Subcutaneous abdominal adipose tissue (tissue), 5 donors: ENCODE results near the gene PLEKHM2.
"Not testable (repeated sequence)": the region's sequence is repeated elsewhere in the genome, so short reads cannot be mapped to it uniquely, and the experiment has no call there.

Experiments
- H3K27ac ChIP-seq: one replicate; pipeline ENCODE4 v1.7.0; 2013; ENCODE audit warnings: low read depth, mild to moderate bottlenecking, inconsistent platforms, low read length, moderate library complexity
- H3K27me3 ChIP-seq, 5 donors: one replicate each; pipeline ENCODE4 v1.7.0; 2013; ENCODE audit warnings: low read length in 5 of 5, inconsistent platforms in 1 of 5; ENCODE audit not compliant: control insufficient read depth in 5 of 5, insufficient read depth in 4 of 5
- H3K36me3 ChIP-seq, 5 donors: one replicate each; pipeline ENCODE4 v1.7.0; 2013; ENCODE audit warnings: low read length in 5 of 5; ENCODE audit not compliant: control insufficient read depth in 5 of 5, insufficient read depth in 5 of 5
- H3K4me1 ChIP-seq, 5 donors: one replicate each; pipeline ENCODE4 v1.7.0; 2013; ENCODE audit warnings: low read length in 5 of 5, mild to moderate bottlenecking in 3 of 5, moderate library complexity in 1 of 5; ENCODE audit not compliant: control insufficient read depth in 5 of 5, insufficient read depth in 5 of 5
- H3K4me3 ChIP-seq, 5 donors: one replicate each; pipeline ENCODE4 v1.7.0; 2013; ENCODE audit warnings: low read length in 5 of 5, low read depth in 1 of 5
- H3K9ac ChIP-seq, 5 donors: one replicate each; pipeline ENCODE4 v1.7.0; 2013; ENCODE audit warnings: low read length in 5 of 5, mild to moderate bottlenecking in 4 of 5, moderate library complexity in 3 of 5
- H3K9me3 ChIP-seq, 5 donors: one replicate each; pipeline ENCODE4 v1.7.0; 2013; ENCODE audit warnings: low read length in 5 of 5; ENCODE audit not compliant: control insufficient read depth in 5 of 5
- donor health status: healthy.
- donor health status: healthy.
- donor health status: healthy.
- donor health status: healthy.
- donor health status: healthy.

Gene PLEKHM2

DNA sequence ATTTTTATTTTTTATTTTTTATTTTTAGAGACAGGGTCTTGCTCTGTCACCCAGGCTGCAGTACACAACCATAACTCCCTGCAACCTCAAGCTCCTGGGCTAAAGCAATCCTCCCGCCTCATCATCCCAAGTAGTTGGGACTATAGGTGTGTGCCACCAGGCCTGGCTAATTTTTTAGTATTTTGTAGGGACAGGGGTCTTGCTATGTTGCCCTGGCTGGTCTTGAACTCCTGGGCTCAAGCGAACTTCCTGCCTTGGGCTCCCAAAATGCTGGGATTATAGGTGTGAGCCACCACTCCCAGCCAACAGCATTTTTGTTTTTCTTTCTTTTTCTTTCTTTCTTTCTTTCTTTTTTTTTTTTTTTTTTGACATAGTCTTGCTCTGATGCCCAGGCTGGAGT is 14.1 kb downstream of the PLEKHM2 start:
- H3K4me3 ChIP-seq: no peak overlapping the region
- H3K27ac ChIP-seq: no peak overlapping the region
- H3K9ac ChIP-seq: no peak overlapping the region
- no peaks in the 10 kb centered on the region for H3K9me3 ChIP-seq
- no peaks in the 10 kb centered on the region for H3K27me3 ChIP-seq
- peaks cover 5 to 37% (median 30%) of the 10 kb centered on the region in 5 donors for H3K4me1 ChIP-seq
- peaks cover 0 to 4% (median 2%) of the 10 kb centered on the region in 5 donors for H3K36me3 ChIP-seq

DNA sequence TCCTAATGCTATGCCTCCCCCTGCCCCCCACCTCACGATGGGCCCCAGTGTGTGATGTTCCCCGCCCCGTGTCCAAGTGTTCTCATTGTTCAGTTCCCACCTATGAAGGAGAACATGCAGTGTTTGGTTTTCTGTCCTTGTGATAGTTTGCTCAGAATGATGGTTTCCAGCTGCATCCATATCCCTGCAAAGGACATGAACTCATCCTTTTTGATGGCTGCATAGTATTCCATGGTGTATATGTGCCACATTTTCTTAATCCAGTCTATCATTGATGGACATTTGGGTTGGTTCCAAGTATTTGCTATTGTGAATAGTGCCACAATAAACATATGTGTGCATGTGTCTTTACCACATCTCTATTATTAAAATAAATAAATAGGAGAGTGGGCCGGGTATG is 15.2 kb downstream of the PLEKHM2 start:
- not testable (repeated sequence) for H3K36me3 ChIP-seq, H3K9ac ChIP-seq, H3K9me3 ChIP-seq, H3K27me3 ChIP-seq, H3K4me3 ChIP-seq, H3K27ac ChIP-seq
- H3K4me1 ChIP-seq: peaks cover 10 to 47% (median 41%) of the 10 kb centered on the region in 5 donors

DNA sequence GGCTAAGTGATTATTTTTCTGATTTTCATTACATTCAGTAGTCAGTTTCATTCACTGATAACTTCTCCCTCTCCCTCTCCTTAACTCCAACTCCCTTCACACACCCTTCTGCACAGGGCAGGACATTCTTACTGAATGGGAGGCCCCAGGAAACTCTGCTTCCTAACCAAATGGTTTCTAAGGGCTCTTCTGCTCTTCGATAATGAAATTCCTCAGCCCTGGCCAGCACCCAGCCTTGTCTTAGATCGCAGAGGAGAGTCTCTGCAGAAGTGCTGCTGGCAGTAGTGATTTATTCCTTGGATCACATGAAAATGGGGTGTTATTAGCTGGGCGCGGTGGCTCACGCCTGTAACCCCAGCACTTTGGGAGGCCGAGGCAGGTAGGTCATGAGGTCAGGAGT is 16.4 kb downstream of the PLEKHM2 start:
- Histone ChIP-seq H3K9ac (no peak overlapping the region), H3K9me3 (no peaks in the 10 kb centered on the region), H3K4me1 (peaks cover 10 to 56% (median 48%) of the 10 kb centered on the region in 5 donors), H3K4me3 (no peak overlapping the region), H3K36me3 (peaks cover 0 to 7% (median 6%) of the 10 kb centered on the region in 5 donors), H3K27me3 (no peaks in the 10 kb centered on the region), H3K27ac (no peak overlapping the region)

DNA sequence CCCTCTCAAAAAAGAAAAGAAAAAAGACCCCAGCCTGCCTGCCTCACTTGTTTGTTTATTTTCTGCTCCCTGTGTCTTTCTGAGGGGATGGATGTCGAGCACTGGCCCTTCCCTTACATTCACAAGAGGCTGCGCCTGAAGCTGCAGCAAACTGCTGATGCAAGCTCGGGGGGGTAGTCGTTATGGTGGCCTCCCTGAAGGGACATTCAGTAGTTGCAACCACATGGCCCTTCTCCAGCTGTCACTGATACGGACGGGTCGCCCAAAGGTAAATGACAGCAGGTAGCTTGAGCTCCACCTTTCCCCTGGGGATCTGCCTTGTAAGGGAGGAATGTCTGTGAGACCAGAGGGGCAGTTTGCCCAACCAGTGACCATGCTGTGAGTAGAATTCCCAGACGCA is 17.7 kb downstream of the PLEKHM2 start:
- Histone ChIP-seq H3K4me1 (peaks cover 9 to 55% (median 44%) of the 10 kb centered on the region in 5 donors), H3K9ac (no peak overlapping the region), H3K27me3 (no peaks in the 10 kb centered on the region), H3K36me3 (peaks cover 0 to 12% (median 8%) of the 10 kb centered on the region in 5 donors), H3K4me3 (no peak overlapping the region), H3K27ac (no peak overlapping the region), H3K9me3 (no peaks in the 10 kb centered on the region)

DNA sequence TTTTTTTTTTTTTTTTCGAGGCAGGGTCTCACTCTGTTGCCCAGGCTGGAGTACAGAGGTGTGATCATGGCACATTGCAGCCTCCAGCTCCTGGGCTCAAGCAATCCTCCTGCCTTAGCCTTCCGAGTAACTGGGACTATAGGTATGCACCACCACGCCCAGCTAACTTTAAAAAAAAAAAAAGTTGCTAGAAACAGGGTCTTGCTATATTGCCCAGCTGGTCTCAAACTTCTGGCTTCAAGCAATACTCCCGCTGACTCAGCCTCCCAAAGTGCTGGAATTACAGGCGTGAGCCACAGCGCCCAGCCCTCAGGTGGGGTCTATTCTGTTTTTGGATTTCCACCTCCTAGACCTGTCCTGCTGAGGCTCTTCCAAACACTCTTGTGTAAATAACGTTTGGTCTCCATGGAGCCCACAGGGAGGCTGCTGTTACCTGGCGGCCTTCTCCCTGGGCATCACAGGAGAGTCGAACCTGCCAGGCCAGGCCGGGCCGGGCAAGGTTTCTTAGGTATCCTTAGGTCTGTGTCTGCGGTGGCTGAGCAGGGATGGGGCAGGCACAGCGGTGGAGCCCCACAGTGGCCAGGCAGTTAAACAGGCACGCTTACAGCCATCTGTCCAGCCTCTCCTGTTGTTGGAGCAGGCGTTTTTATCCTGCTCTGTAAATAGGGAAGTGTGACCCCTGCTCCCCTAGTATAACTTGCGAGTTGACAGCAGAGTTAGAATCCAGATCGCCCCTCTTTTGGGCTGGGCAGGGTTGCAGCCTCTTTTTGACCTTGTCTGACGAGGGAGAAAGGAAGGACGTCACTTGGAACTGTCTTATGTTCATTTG is 18.8 kb downstream of the PLEKHM2 start:
- Histone ChIP-seq H3K9ac (peak overlapping the region; percentile 39 to 93 (median 62)), H3K4me1 (peaks cover 9 to 49% (median 35%) of the 10 kb centered on the region in 5 donors), H3K9me3 (no peaks in the 10 kb centered on the region), H3K27ac (peak overlapping the region; percentile 98), H3K36me3 (peaks cover 0 to 12% (median 9%) of the 10 kb centered on the region in 5 donors), H3K4me3 (peak overlapping the region in 4 of 5 donors; percentile 24 to 45 (median 30)), H3K27me3 (no peaks in the 10 kb centered on the region)

DNA sequence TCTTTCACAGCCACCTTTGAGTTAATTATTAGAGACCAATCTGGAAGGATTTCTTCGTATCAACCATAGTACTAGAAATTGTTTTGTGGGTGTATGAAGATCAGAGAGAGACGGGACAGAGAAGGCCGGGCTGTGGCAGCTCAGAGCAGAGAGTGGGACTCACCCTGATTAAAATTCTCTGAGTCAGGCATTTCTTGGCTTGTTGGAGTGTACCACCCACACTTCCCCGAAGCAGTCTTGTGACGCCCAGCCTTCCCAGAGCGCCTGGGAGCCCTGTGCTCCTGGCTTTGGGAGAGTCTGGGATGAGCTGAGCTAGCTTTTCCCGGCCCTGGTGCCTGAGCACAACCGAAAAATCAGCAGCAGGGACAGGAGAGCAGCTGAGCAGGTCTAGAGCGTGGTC is 19.4 kb downstream of the PLEKHM2 start:
- H3K9me3 ChIP-seq: no peaks in the 10 kb centered on the region
- H3K9ac ChIP-seq: peak overlapping the region; percentile 46 to 93 (median 62)
- H3K4me1 ChIP-seq: peaks cover 9 to 48% (median 35%) of the 10 kb centered on the region in 5 donors
- H3K27ac ChIP-seq: peak overlapping the region; percentile 98
- H3K4me3 ChIP-seq: peak overlapping the region in 4 of 5 donors; percentile 24 to 45 (median 30)
- no peaks in the 10 kb centered on the region for H3K27me3 ChIP-seq
- peaks cover 0 to 12% (median 9%) of the 10 kb centered on the region in 5 donors for H3K36me3 ChIP-seq

DNA sequence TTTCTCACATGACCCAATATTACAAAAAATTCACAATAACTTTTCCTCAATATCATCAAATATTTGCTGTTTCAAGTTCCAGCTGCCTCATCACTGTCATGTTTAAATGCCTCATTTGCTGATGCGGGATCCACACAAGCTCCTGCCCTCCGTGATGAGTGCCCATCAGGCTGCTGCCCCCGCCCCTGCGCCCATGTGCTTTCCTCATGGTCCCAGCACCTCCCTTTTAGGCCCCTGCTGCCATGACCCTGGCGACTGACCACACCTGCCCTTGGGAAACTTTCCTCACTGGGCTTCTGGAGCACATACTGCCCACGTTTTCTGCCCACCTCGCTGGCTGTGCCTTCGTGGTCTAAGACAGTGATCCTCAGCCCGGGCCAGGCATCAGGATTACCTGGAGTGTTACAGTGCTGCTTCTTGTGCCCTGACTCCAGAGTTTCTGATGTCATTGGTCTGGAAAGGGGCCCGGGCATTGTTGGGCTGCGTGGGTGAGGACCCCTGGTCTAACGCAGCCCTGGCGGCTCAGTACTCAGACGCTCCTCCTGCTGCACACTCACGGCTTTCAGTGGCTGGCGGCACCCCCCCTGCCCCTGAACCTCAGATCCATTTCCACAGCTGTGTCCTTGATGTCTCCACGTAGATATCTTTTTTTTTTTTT is 20.5 kb downstream of the PLEKHM2 start:
- peak overlapping the region; percentile 98 for H3K27ac ChIP-seq
- no peak overlapping the region for H3K4me3 ChIP-seq
- H3K4me1 ChIP-seq: peaks cover 9 to 48% (median 35%) of the 10 kb centered on the region in 5 donors
- peak overlapping the region; percentile 3 to 93 (median 61) for H3K9ac ChIP-seq
- no peaks in the 10 kb centered on the region for H3K9me3 ChIP-seq
- no peaks in the 10 kb centered on the region for H3K27me3 ChIP-seq
- peaks cover 0 to 12% (median 9%) of the 10 kb centered on the region in 5 donors for H3K36me3 ChIP-seq

DNA sequence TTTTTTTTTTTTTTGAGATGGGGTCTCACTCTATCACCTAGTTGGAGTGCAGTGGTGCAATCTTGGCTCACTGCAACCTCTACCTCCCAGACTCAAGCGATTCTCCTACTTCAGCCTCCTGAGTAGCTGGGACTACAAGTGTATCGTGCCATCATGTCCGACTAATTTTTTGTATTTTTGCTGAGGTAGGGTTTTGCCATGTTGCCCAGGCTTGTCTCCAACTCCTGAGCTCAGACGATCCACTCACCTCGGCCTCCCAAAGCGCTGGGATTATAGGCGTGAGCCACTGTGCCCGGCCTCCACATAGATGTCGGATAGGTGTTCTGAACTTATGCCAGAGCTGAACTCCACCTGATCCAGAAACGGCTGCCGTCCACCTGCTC is 21.1 kb downstream of the PLEKHM2 start:
- peak overlapping the region; percentile 98 for H3K27ac ChIP-seq
- H3K27me3 ChIP-seq: no peaks in the 10 kb centered on the region
- no peak overlapping the region for H3K4me3 ChIP-seq
- H3K4me1 ChIP-seq: peaks cover 9 to 45% (median 32%) of the 10 kb centered on the region in 5 donors
- peaks cover 0 to 12% (median 9%) of the 10 kb centered on the region in 5 donors for H3K36me3 ChIP-seq
- no peak overlapping the region for H3K9ac ChIP-seq
- H3K9me3 ChIP-seq: no peaks in the 10 kb centered on the region

DNA sequence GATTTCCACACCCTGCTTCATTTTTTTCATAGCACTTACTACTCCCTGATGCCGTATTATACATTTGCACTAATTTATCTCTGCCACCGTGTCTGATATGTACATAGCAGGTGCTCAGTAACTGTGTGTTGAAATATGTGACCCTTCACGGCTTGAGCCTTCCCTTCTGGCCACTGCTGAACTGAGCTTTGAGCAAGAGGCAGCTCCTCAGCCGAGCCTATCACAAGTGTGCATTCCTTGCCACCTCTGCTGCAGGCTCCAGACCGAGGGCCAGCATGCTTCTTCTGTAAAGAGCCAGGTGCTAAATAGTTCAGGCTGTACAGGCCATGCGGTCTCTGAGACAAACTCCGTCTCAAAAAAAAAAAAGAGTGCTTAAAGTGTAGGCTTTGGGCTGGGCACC is 22.6 kb downstream of the PLEKHM2 start:
- Histone ChIP-seq H3K4me1 (peaks cover 7 to 38% (median 26%) of the 10 kb centered on the region in 5 donors), H3K4me3 (no peak overlapping the region), H3K36me3 (peaks cover 0 to 12% (median 9%) of the 10 kb centered on the region in 5 donors), H3K9me3 (no peaks in the 10 kb centered on the region), H3K27me3 (no peaks in the 10 kb centered on the region), H3K27ac (no peak overlapping the region), H3K9ac (no peak overlapping the region)
